DMS79 (cell line): ENCODE data around the gene SHTN1.

Experiments used
- DNase-seq: peaks from one replicate; lab custom pipeline; 2025; lab: John Stamatoyannopoulos, UW

Gene SHTN1

DNA sequence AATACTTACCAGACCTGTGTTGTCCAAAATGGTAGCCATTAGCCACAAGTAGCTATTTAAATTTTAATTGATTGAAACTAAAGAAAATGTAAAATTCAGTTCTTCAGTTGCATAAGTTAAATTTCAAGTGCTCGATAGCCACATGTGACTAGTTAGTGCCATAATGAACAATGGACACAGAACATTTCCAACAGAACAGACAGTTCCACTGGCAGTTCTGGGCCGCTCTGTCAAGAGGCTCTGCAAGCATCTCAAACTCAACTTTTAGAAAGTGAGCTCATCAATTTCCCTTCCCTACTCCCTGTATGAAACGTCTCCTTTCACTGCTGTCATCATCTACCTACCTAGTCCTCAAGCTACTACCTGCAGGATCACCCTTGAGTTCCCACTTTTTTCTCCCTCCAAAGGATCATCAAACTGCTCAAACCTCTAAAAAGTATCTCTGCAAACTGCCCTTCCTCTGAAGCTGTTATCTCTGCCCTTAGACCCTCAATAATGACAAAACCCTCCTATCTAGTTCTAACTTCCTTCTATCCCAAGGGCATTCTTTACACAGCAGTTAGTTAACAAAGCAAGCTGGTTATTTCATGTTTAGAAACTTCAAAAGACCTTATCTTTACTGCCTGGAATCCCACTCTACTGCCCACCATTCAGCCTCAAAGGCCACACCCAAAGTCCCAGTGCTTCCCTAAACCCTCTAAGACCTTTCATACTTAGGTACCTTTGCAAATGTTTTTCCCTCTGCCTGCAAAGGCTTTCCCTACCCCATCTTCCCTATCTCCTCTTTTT, 20.6 kb downstream of the SHTN1 start:
- no peak for DNase-seq

- DNase-seq, result no peak
Observed at GRCh38 chr10:116980041-116980440, 24.9 kb downstream of the SHTN1 start.

GRCh38 chr10:116978901-116979300, 26.1 kb downstream of the SHTN1 start:
- DNase-seq, result no peak

GRCh38 chr10:116974456-116975005, 30.5 kb downstream of the SHTN1 start:
- DNase-seq, result no peak

GRCh38 chr10:116973946-116974455, 31.0 kb downstream of the SHTN1 start:
- DNase-seq, result no peak

DNA sequence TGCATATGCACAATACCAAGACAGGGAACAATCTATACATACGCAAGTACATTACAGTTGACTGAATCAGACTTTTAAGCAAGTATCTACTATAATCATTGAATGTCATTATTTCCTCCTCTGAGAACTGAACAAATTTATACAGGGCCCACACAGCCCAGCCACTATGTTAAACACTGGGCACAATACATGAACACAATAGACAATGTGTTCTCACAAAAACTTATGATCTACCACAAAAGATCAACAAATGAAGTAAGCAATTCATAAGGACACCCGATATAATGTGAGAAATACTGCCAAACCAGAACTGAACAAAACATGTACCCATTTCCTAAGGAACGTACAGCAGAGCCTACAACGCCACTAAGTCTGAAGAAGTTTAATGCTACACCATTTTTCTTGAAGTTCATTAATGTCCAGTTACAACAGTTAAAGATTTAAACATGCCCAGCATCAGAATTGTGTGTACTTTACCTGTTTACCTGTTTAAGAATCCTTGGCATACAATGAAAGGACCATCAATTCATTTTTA, 31.5 kb downstream of the SHTN1 start:
- DNase-seq, result no peak

GRCh38 chr10:116972131-116972530, 32.9 kb downstream of the SHTN1 start:
- no peak for DNase-seq

DNA sequence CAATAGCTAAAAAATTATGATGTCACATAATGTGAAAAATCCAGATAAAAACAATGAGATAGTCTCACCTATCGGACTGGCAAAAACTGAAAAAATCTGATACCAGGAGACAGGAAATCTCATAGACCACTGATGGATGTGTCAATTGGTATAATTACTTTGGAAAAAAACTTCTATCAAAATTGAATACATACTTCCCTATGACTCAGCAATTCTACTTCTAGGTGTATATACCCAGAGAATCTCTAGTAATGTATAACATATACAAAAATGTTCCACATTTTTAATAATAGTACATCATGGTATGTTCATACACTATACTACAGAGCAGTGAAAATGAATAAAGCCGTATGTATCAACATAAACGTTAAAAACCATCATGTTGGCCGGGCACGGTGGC, 34.9 kb downstream of the SHTN1 start:
- no peak for DNase-seq

GRCh38 chr10:116968331-116968730, 36.7 kb downstream of the SHTN1 start:
- no peak for DNase-seq

- DNase-seq, result no peak
Observed at GRCh38 chr10:116961406-116962251, 43.4 kb downstream of the SHTN1 start.

GRCh38 chr10:116960066-116960776, 44.8 kb downstream of the SHTN1 start:
- no peak for DNase-seq

DNA sequence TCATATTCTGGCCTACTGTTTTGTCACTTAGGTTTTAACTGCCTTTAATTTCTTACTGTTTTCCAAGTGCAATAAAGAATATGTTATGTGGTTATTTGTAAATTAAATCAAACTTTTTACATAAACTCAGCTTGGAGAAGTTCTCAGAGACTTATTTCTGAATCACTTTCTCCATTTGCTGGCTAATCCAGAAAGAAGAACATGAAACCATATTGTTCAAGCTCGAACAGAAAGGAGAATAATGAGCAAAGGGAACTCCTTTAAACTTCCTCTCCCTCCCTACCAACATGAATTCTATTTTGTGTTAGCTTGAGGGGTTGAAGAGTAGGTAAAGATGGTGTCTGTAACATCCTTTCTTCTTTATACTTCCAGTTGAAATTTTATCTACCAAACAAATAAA, 52.3 kb downstream of the SHTN1 start:
- DNase-seq, result no peak

DNA sequence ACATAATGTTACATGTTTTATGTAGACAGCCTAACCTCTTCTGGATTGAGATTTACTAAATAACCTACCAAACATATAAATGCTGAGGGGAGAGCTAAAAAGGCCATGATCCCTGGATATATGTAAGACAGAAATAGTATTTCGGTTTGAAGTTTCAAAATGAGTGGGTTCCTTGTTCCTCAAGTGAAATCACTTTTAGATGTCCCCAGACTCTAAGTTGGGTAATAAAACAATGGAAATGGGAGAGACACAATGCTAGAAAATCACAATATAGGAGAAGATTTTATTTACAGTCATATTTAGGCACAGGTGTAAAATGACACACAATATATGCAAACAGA, 56.5 kb downstream of the SHTN1 start:
- no peak for DNase-seq

GRCh38 chr10:116947841-116948529, 57.0 kb downstream of the SHTN1 start:
- DNase-seq, result no peak

- DNase-seq, result no peak
Observed at GRCh38 chr10:116944911-116945310, 60.1 kb downstream of the SHTN1 start.

DNA sequence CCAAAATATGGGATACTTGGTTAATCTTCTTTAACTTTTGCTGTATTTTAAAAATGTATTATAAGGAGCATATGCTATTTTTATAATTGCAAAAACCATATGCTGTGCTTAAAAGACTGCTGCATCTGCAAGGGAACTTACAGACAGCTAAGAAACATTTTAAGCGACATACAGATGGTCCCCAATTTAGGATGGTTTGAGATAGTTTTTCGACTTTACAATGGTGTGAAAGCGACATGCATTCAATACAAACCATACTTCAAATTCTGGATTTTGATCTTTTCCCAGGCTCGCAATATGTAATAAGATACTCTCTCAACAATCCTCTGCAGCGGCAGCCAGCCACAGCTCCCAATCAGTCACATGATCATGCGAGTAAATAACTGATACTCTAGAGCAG, 73.2 kb downstream of the SHTN1 start:
- DNase-seq, result no peak

DNA sequence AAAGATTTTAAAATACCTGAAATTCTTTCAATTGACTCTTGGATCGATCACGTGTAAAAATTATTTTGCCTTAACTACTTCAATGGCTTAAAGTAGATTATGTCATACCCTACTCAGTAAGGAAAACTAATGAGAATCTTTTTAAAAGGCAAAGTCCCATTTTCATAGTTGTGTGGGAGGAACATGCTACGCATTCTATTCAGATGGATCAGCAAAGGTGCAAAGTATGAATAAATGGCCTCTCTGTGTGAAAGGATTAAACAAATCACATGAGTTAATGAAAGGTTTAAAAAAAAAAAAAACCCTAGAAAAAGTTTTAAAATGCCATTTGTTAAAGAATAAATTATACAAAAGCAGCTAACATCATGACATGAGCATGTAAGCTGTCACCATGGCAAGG, 78.6 kb downstream of the SHTN1 start:
- DNase-seq, result no peak

DNA sequence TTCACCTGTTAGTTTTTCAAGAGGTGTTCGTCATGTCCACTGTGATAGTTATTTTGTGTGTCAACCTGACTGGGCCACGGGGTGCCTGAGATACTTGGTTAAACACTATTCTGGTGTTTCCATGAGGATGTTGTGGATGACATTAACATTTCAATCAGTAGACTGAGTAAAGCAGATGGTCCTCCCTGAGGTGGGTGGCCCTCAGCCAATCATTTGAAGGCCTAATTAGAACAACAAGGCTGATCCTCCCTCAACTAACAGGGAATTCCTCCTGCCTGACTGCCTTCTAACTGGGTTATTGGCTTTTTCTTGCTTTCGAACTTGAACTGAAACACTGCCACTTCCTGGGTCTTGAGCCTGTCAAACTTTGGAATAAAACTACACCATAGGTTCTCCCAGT, 79.9 kb downstream of the SHTN1 start:
- DNase-seq, result no peak

- no peak for DNase-seq
Observed at GRCh38 chr10:116919706-116920105, 85.3 kb downstream of the SHTN1 start.

DNA sequence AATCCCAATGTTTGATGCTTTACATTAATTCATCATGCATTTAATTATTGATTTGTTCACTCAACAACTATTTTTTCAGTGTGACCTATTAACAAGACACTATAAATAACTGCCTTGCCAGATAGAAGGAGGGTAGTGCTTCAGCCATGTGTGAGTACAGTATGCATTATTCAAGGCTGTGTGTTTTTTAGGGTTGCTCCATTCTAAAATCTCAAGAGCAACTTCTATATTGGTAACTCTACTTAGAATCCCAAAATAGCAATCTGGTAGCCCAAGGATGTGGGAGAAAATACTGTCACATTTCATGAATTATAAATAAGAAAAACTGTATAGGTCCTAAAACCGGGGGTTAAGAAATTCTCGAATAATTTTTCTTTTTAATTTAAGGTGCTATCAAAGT, 85.8 kb downstream of the SHTN1 start:
- no peak for DNase-seq

DNA sequence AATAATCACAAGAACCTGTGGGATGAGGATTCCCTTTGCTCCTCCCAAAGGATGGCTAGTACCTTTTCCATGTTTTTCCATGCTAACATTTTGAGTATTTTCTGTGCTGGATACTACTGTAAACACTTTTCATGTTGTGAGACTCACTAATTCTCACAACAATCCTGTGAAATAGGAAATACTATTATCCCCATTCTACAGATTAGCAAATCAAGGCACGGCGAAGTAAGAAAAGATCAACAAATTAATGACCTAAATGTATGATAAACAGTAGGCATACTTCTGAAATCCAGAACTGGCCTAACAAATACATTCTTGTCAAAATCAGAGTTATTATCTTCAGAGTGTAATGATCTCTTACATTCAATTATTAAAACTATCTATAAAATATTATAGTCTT, 86.4 kb downstream of the SHTN1 start:
- DNase-seq, result no peak
